Stimulated activated naive CD8-positive, alpha-beta T cell treated with anti-CD3 and anti-CD28 coated beads, Interleukin-15, amount 100 ng/mL, for 72 hours (primary cell): Measurements from ENCODE around the gene CALR.
A peak's percentile ranks its signal among the peaks of the same experiment; 100 is the strongest.

ENCODE experiments used
- ATAC-seq: fragments of 150-1000 bp; cut with Tn5 transposase; 2 replicates; pipeline ENCODE4 v1.10.0; 2021; ENCODE audit warnings: mild to moderate bottlenecking, moderate library complexity
- DNase-seq, 2 donors: peaks; one replicate each; pipeline ENCODE4 v3.0.0; 2021 to 2022
- H3K27ac Mint-ChIP-seq, 2 donors: one replicate each; pipeline ENCODE4 v1.8.0; 2022; ENCODE audit warnings: mild to moderate bottlenecking in 2 of 2, mixed read lengths in 2 of 2, moderate library complexity in 2 of 2
- H3K27me3 Mint-ChIP-seq: one replicate; pipeline ENCODE4 v1.8.0; 2022; ENCODE audit warnings: mixed read lengths
- H3K4me1 Mint-ChIP-seq: one replicate; pipeline ENCODE4 v1.8.0; 2022; ENCODE audit warnings: mild to moderate bottlenecking, mixed read lengths
- H3K4me3 Mint-ChIP-seq, 2 donors: one replicate each; pipeline ENCODE4 v1.8.0; 2022; ENCODE audit warnings: mild to moderate bottlenecking in 2 of 2, mixed read lengths in 2 of 2, moderate library complexity in 1 of 2
- H3K9me3 Mint-ChIP-seq, 2 donors: one replicate each; pipeline ENCODE4 v1.8.0; 2022; ENCODE audit warnings: mixed read lengths in 2 of 2

CALR gene

GRCh38 chr19:12922959-12923358, 15.4 kb upstream of the CALR start:
- ATAC-seq (no peak), DNase-seq (no peak)
- H3K27me3 Mint-ChIP-seq: no peaks in the 10 kb centered on the region
- no peak overlapping the region for H3K4me3 Mint-ChIP-seq
- no peak overlapping the region for H3K27ac Mint-ChIP-seq
- H3K4me1 Mint-ChIP-seq: peaks cover 26% of the 10 kb centered on the region
- H3K9me3 Mint-ChIP-seq: peaks cover 0 to 5% of the 10 kb centered on the region in 2 donors

GRCh38 chr19:12924621-12925310, 13.6 kb upstream of the CALR start:
- ATAC-seq: no peak
- no peaks in the 10 kb centered on the region for H3K9me3 Mint-ChIP-seq
- peaks cover 19% of the 10 kb centered on the region for H3K4me1 Mint-ChIP-seq
- H3K27ac Mint-ChIP-seq: no peak overlapping the region
- DNase-seq: no peak
- no peaks in the 10 kb centered on the region for H3K27me3 Mint-ChIP-seq
- no peak overlapping the region for H3K4me3 Mint-ChIP-seq

- ATAC-seq: no peak
- H3K27me3 Mint-ChIP-seq: no peaks in the 10 kb centered on the region
- no peak for DNase-seq
- H3K4me1 Mint-ChIP-seq: peaks cover 51% of the 10 kb centered on the region
- no peak overlapping the region for H3K27ac Mint-ChIP-seq
- no peak overlapping the region for H3K4me3 Mint-ChIP-seq
- H3K9me3 Mint-ChIP-seq: no peaks in the 10 kb centered on the region
Observed at GRCh38 chr19:12930002-12930645, 8.3 kb upstream of the CALR start.

- Mint-ChIP-seq H3K4me1 (peaks cover 61% of the 10 kb centered on the region), H3K27ac (peak overlapping the region; percentile 94 to 98), H3K4me3 (peak overlapping the region; percentile 91 to 95), H3K9me3 (no peaks in the 10 kb centered on the region), H3K27me3 (no peaks in the 10 kb centered on the region)
- DNase-seq: no peak
- no peak for ATAC-seq
Observed at GRCh38 chr19:12932392-12933286, 5.8 kb upstream of the CALR start.

GRCh38 chr19:12933287-12934072, 4.9 kb upstream of the CALR start, which contains the start of gene FARSA:
TSS of gene FARSA (minus strand) at chr19:12933711. CDS start at chr19:12933696, 15 bp downstream.
- H3K27me3 Mint-ChIP-seq: no peaks in the 10 kb centered on the region
- DNase-seq (peak; percentile 82 to 87), ATAC-seq (peak; percentile 74)
- H3K4me1 Mint-ChIP-seq: peaks cover 65% of the 10 kb centered on the region
- H3K27ac Mint-ChIP-seq: peak within 1 kb of the TSS; percentile 94 to 98
- peak within 1 kb of the TSS; percentile 91 to 95 for H3K4me3 Mint-ChIP-seq
- H3K9me3 Mint-ChIP-seq: no peaks in the 10 kb centered on the region

GRCh38 chr19:12935071-12935470, 3.3 kb upstream of the CALR start:
- no peak for ATAC-seq
- DNase-seq: no peak
- no peaks in the 10 kb centered on the region for H3K27me3 Mint-ChIP-seq
- H3K4me1 Mint-ChIP-seq: peaks cover 67% of the 10 kb centered on the region
- no peak overlapping the region for H3K4me3 Mint-ChIP-seq
- H3K27ac Mint-ChIP-seq: peak overlapping the region in 1 of 2 donors; percentile 27
- no peaks in the 10 kb centered on the region for H3K9me3 Mint-ChIP-seq

GRCh38 chr19:12936582-12936981, 1.8 kb upstream of the CALR start:
- peak overlapping the region in 1 of 2 donors; percentile 44 for H3K4me3 Mint-ChIP-seq
- no peak overlapping the region for H3K27ac Mint-ChIP-seq
- peaks cover 72% of the 10 kb centered on the region for H3K4me1 Mint-ChIP-seq
- DNase-seq: no peak
- no peaks in the 10 kb centered on the region for H3K27me3 Mint-ChIP-seq
- H3K9me3 Mint-ChIP-seq: no peaks in the 10 kb centered on the region
- no peak for ATAC-seq

- H3K9me3 Mint-ChIP-seq: no peaks in the 10 kb centered on the region
- no peak for DNase-seq
- H3K4me3 Mint-ChIP-seq: peak overlapping the region; percentile 99
- H3K27me3 Mint-ChIP-seq: no peaks in the 10 kb centered on the region
- peak overlapping the region; percentile 95 to 98 for H3K27ac Mint-ChIP-seq
- H3K4me1 Mint-ChIP-seq: peaks cover 72% of the 10 kb centered on the region
- no peak for ATAC-seq
Observed at GRCh38 chr19:12937093-12937926, 1.1 kb upstream of the CALR start.

GRCh38 chr19:12938779-12939601, 581 bp downstream of the CALR start:
- ATAC-seq (peak; percentile 21), DNase-seq (peak in 1 of 2 donors; percentile 48)
- Mint-ChIP-seq H3K27ac (peak overlapping the region; percentile 94 to 98), H3K4me3 (peak overlapping the region; percentile 99), H3K27me3 (no peaks in the 10 kb centered on the region), H3K9me3 (no peaks in the 10 kb centered on the region), H3K4me1 (peaks cover 75% of the 10 kb centered on the region)

- no peaks in the 10 kb centered on the region for H3K27me3 Mint-ChIP-seq
- H3K4me1 Mint-ChIP-seq: peaks cover 81% of the 10 kb centered on the region
- H3K4me3 Mint-ChIP-seq: peak overlapping the region; percentile 99
- ATAC-seq: no peak
- no peak for DNase-seq
- peak overlapping the region; percentile 87 to 98 for H3K27ac Mint-ChIP-seq
- H3K9me3 Mint-ChIP-seq: no peaks in the 10 kb centered on the region
Observed at GRCh38 chr19:12939975-12940423, 1.6 kb downstream of the CALR start.

GRCh38 chr19:12940897-12941296, 2.5 kb downstream of the CALR start:
- no peaks in the 10 kb centered on the region for H3K9me3 Mint-ChIP-seq
- H3K27ac Mint-ChIP-seq: peak overlapping the region; percentile 40 to 93
- peaks cover 90% of the 10 kb centered on the region for H3K4me1 Mint-ChIP-seq
- H3K4me3 Mint-ChIP-seq: peak overlapping the region; percentile 70 to 99
- H3K27me3 Mint-ChIP-seq: no peaks in the 10 kb centered on the region
- DNase-seq: no peak
- ATAC-seq: no peak

GRCh38 chr19:12943437-12944044, 5.1 kb downstream of the CALR start:
- H3K4me1 Mint-ChIP-seq: peaks cover 92% of the 10 kb centered on the region
- peak overlapping the region in 1 of 2 donors; percentile 86 for H3K27ac Mint-ChIP-seq
- no peaks in the 10 kb centered on the region for H3K27me3 Mint-ChIP-seq
- H3K9me3 Mint-ChIP-seq: no peaks in the 10 kb centered on the region
- DNase-seq (no peak), ATAC-seq (no peak)
- H3K4me3 Mint-ChIP-seq: peak overlapping the region; percentile 15 to 17

GRCh38 chr19:12944104-12944674, 5.8 kb downstream of the CALR start:
- H3K27me3 Mint-ChIP-seq: no peaks in the 10 kb centered on the region
- ATAC-seq: no peak
- H3K27ac Mint-ChIP-seq: peak overlapping the region; percentile 44 to 69
- no peaks in the 10 kb centered on the region for H3K9me3 Mint-ChIP-seq
- no peak for DNase-seq
- H3K4me1 Mint-ChIP-seq: peaks cover 92% of the 10 kb centered on the region
- peak overlapping the region; percentile 45 to 96 for H3K4me3 Mint-ChIP-seq
